ENCODE measurements around the gene BANP. TPM values are rescaled to one million over a fixed set of nuclear protein-coding genes. Genes with fewer than 3 reads are reported as not detected.
"Not testable (repeated sequence)": the region's sequence is repeated elsewhere in the genome, so short reads cannot be mapped to it uniquely, and the experiment has no call there.

Gene BANP
- total and polyA plus RNA-seq, 12 donors: 6.1 to 20.4 (median 13.5) TPM

DNA sequence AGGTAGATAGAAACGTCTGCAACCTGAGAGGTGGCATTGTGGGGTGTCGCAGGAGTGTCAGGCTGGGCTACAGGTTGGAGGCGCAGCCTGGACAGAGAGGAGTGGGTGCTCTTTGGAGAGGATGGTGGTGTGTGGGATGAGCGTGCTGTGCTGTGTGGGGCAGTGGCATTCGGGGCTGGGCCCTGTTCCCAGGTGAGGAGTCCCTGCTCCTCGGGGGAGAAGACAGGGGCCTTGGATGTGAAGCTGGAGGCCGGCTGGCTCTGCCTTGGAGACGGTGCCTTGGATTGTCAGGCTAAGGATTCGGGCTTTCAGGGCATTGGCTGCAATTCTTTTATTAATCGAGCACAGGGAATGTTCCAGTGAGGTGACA is 69.3 kb downstream of the BANP start:
- Histone ChIP-seq H3K27me3 (no peaks in the 10 kb centered on the region), H3K27ac (no peak overlapping the region), H3K4me3 (no peak overlapping the region), H3K36me3 (peaks cover 0 to 40% (median 6%) of the 10 kb centered on the region in 9 donors), H3K4me1 (peaks cover 0 to 14% (median 4%) of the 10 kb centered on the region in 9 donors), H3K9me3 (no peaks in the 10 kb centered on the region)
- 96% methylated on average over 10 of the region's 10 CpGs for WGBS, 2 donors
- ATAC-seq (no peak), DNase-seq (no peak)
- TF ChIP-seq, protein P1, sequence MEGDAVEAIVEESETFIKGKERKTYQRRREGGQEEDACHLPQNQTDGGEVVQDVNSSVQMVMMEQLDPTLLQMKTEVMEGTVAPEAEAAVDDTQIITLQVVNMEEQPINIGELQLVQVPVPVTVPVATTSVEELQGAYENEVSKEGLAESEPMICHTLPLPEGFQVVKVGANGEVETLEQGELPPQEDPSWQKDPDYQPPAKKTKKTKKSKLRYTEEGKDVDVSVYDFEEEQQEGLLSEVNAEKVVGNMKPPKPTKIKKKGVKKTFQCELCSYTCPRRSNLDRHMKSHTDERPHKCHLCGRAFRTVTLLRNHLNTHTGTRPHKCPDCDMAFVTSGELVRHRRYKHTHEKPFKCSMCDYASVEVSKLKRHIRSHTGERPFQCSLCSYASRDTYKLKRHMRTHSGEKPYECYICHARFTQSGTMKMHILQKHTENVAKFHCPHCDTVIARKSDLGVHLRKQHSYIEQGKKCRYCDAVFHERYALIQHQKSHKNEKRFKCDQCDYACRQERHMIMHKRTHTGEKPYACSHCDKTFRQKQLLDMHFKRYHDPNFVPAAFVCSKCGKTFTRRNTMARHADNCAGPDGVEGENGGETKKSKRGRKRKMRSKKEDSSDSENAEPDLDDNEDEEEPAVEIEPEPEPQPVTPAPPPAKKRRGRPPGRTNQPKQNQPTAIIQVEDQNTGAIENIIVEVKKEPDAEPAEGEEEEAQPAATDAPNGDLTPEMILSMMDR (IDR thresholded peaks at IDR 0.05): no peak
- intact Hi-C loops (cut with DNase I): no loop called here

DNA sequence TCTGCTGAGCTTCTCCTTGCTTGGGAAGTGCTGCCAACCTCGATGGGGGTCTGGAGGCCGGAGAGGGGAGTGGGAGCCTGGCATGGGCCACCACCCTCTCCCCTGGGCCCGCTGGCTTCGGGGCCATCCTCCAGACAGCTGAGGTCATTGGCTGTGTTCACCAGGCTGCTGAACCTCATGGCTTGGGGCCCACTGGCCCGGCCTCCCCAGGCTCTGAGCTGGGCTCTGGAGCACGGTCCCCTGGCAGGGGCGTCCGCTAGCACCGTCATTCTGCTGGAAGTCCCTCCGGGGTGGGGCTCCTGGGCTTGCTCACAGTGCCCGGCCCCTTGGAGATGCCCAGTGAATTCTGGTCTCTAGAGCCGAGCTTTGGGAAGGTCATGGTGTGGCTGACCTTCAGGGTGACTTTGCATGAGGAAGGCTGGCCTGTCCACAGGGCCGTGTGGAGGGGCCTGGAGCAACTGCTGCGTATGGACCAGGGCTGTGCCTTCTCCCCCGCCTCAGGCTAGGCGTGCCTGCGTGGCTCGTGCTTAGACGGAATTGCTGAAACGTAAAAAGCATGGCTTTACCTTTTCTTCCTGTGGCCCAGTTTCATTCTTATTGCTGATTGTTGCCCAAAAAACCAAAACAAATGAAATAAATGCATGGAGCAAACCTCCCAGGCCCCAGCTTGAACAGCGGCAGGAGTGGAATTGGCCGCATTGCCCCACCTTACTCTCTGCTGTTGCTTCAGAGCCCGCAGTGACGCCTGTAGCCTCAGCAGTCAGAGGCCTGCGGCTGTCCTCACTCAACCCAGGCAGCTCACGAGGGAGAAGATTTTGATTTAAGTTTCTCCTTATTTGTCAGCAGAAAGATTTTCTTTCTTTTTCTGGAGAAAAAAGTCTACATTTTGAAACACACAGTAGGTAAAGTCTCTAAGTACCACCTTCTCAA is 70.1 kb downstream of the BANP start:
- ATAC-seq: peak in 1 of 8 donors; percentile 14
- 91% methylated on average over 26 of the region's 26 CpGs for WGBS, 2 donors
- Histone ChIP-seq H3K4me1 (peaks cover 0 to 17% (median 5%) of the 10 kb centered on the region in 9 donors), H3K36me3 (peaks cover 0 to 42% (median 6%) of the 10 kb centered on the region in 9 donors)
- H3K9me3 ChIP-seq; DNase-seq; H3K27me3 ChIP-seq; intact Hi-C loops (cut with DNase I); H3K27ac ChIP-seq; H3K4me3 ChIP-seq: not testable (repeated sequence)

DNA sequence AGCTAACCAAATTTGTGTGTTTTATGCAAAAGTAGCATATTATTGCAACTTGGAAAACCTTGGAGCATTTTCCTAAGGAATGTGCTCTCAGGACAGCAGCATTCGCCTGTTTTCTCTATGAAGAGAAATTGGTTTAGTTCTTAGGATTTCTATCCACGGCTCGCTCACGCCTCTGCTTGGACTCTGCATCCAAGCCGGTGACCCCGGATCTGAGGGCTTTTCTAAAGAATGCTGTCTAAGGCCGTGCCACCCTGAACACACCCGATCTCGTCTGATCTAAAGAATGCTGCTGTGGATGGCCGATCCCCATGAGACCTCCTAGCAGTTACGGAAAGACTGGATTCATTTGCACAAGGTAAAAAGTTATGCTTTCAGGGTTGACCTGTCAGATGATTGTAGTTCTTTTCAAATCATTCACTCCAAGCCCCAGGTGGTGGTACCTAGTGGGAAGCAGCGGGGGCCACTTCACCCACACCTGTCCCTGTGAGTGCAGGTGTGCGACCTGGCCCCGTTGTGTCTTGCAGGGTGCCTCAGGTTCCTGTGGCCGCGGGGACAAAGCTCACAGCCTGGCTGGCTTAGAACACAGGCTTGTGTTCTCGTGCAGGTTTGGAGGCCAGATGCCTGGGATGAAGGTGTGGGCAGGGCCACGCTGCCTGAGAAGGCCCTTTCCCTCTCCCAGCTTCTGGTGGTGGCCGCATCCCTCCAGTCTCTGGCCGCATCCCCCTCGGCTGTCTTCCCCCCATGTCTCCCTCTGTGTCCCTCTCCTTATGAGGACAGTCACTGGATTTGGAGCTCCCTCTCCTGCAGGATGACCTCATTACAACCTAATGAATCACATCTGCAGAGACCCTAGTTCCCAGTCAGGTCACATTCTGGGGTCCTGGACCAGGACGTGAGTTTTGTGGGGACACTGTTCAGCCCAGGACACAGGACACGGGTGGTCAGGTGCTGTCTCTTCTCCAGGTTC is 71.1 kb downstream of the BANP start:
- 93% methylated on average over 23 of the region's 23 CpGs for WGBS, 2 donors
- Histone ChIP-seq H3K36me3 (peaks cover 0 to 44% (median 6%) of the 10 kb centered on the region in 9 donors), H3K4me1 (peaks cover 0 to 17% (median 5%) of the 10 kb centered on the region in 9 donors), H3K27ac (no peak overlapping the region), H3K4me3 (no peak overlapping the region), H3K9me3 (no peaks in the 10 kb centered on the region), H3K27me3 (no peaks in the 10 kb centered on the region)
- no peak for ATAC-seq
- intact Hi-C loops (cut with DNase I): no loop called here
- TF ChIP-seq, protein P1 (IDR thresholded peaks at IDR 0.05): no peak
- DNase-seq: no peak

DNA sequence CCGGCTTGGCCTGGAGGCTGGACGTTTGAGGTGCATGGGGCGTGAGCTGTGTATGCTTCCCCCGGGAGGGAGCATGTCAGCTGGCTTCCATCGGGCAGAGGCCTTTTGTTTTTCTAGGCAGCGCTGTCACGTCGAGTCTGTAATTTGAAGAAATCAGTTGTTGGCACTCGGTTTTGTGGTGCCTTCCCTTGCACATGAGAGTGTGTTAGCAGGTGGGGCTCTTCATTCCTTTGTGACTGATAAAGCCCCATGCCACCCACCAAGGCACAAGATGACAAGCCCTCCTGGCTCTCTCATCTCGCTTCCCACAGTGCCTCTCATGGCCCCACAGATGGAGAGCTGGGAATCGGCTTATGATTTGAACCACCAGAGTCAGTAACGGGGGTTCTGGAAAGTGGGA is 72.1 kb downstream of the BANP start:
- no peak for DNase-seq

More for the DNA sequence above, 72.1 kb downstream of the BANP start:
- ATAC-seq: no peak
- Histone ChIP-seq H3K36me3 (peaks cover 0 to 50% (median 11%) of the 10 kb centered on the region in 9 donors), H3K4me3 (no peak overlapping the region), H3K9me3 (no peaks in the 10 kb centered on the region), H3K27ac (no peak overlapping the region), H3K27me3 (no peaks in the 10 kb centered on the region), H3K4me1 (peaks cover 0 to 17% (median 5%) of the 10 kb centered on the region in 9 donors)
- WGBS, 2 donors: 79 to 86% methylated on average over 12 of the region's 12 CpGs
- TF ChIP-seq, protein P1 (IDR thresholded peaks at IDR 0.05): no peak
- intact Hi-C loops (cut with DNase I): no loop called here
